Esophagus squamous epithelium (tissue), 5 donors: ENCODE results near the gene XRCC6. TPM values are rescaled to one million over a fixed set of nuclear protein-coding genes. Genes with fewer than 3 reads are reported as not detected.
"Not testable (repeated sequence)": the region's sequence is repeated elsewhere in the genome, so short reads cannot be mapped to it uniquely, and the experiment has no call there.

Experiments
- DNase-seq: peaks from one replicate; lab custom pipeline; 2025; lab: John Stamatoyannopoulos, UW
- H3K27ac ChIP-seq, 4 donors: fragments of 200-600 bp; sonication (generic); one replicate each; pipeline ENCODE4 v1.5.1; 2016 to 2019; ENCODE audit warnings: mild to moderate bottlenecking in 1 of 4
- H3K27me3 ChIP-seq, 4 donors: fragments of 200-600 bp; sonication (generic); 1 replicate in 3 of 4; 2 replicates in 1 of 4; pipeline versions ENCODE4 v1.5.1 to v1.6.0; 2017 to 2021; ENCODE audit warnings: antibody characterized with exemption in 1 of 4
- H3K36me3 ChIP-seq, 3 donors: fragments of 200-600 bp; sonication (generic); one replicate each; pipeline ENCODE4 v1.5.1; 2016 to 2019
- H3K4me1 ChIP-seq, 3 donors: fragments of 200-600 bp; sonication (generic); one replicate each; pipeline ENCODE4 v1.5.1; 2017 to 2019
- H3K4me3 ChIP-seq, 4 donors: fragments of 200-600 bp; sonication (generic); 1 replicate in 3 of 4; 2 replicates in 1 of 4; pipeline ENCODE4 v1.5.1; 2016 to 2019; ENCODE audit warnings: mild to moderate bottlenecking in 2 of 4, moderate library complexity in 1 of 4
- H3K9me3 ChIP-seq, 3 donors: fragments of 200-600 bp; sonication (generic); one replicate each; pipeline ENCODE4 v1.5.1; 2016 to 2019
- POLR2A ChIP-seq, 4 donors: fragments of 450-650 bp; IDR thresholded peaks; one replicate each; pipeline ENCODE4 v1.6.1; 2017; ENCODE audit warnings: antibody characterized with exemption in 4 of 4, mild to moderate bottlenecking in 4 of 4, moderate library complexity in 3 of 4
- WGBS, 2 donors: methylation state at CpG; one replicate each; pipeline ENCODE4 v1.1.5; 2018; 5-methylcytosine and 5-hydroxymethylcytosine counted together
- intact Hi-C: fragments of 100-400 bp; cut with DNase I; formaldehyde crosslinking; loops from one replicate; pipeline ENCODE4 v1.15.0; 2022
- total RNA-seq, 4 donors: library from RNA; depleted of rRNA; stranded (reverse); fragments of >200 nt; gene quantifications; one replicate each; pipeline ENCODE4 v1.1.0, GENCODE V29; 2016
- TF ChIP-seq, protein P1 (sequence below), 6 experiments: fragments of 450-650 bp in 4 of 6; fragments of 200-600 bp in 2 of 6; sonication (generic) in 2 of 6; IDR thresholded peaks; one replicate each; pipeline ENCODE4 v1.5.1; 2016 to 2019; ENCODE audit warnings: antibody characterized with exemption in 6 of 6, mild to moderate bottlenecking in 4 of 6, moderate library complexity in 4 of 6
- donor health status: DM: yes; HTN: yes; CAD: no.

The XRCC6 gene
- total RNA-seq = 100 to 1,000 TPM; 161 to 295 (median 222) TPM

DNA sequence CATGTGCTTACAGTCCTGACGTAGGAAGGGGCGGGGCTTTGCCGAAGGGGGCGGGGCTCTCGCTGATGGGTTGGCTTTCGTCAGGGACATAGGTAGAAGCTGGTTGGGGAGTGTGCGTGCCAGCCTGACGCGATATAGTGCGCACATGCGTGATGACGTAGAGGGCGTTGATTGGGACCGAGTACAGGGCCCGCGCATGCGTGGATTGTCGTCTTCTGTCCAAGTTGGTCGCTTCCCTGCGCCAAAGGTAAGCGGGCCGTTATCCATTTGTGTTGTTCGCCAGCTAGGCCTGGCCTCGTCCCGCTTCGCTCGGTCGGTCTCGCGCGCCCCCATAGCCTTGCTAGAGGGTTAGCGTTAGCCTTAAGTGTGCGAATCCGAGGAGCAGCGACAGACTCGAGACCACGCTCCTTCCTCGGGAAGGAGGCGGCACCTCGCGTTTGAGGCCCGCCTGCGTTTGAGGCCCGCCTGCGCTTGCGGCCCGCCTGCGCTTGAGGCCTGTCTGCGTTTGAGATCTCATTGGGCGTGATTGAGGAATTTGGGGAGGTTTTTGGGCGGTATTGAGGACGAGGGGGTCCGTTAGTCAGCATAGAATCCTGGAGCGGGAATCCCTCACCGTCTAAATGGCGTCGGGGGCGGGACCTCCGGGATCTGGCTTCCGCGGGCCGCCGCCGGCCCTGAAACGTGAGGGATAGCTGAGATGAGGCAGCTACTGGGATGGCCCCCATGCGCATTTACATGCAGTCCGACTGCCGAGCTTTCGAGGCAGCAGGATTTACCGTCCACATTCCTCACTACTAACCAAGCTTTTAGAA lies at the start of gene XRCC6:
XRCC6 (plus strand) TSS at position 197 of the 812 bp plus-strand sequence. CDS start 710 bp downstream, outside the sequence.
- H3K27ac ChIP-seq = peak within 1 kb of the TSS; percentile 97 to 99 (median 98)
- H3K4me3 ChIP-seq = peak within 1 kb of the TSS; percentile 73 to 98 (median 95)
- peak in 3 of 4 donors; percentile 48 to 97 (median 78) for TF ChIP-seq POLR2A (IDR thresholded peaks at IDR 0.05)
- TF ChIP-seq, protein P1, sequence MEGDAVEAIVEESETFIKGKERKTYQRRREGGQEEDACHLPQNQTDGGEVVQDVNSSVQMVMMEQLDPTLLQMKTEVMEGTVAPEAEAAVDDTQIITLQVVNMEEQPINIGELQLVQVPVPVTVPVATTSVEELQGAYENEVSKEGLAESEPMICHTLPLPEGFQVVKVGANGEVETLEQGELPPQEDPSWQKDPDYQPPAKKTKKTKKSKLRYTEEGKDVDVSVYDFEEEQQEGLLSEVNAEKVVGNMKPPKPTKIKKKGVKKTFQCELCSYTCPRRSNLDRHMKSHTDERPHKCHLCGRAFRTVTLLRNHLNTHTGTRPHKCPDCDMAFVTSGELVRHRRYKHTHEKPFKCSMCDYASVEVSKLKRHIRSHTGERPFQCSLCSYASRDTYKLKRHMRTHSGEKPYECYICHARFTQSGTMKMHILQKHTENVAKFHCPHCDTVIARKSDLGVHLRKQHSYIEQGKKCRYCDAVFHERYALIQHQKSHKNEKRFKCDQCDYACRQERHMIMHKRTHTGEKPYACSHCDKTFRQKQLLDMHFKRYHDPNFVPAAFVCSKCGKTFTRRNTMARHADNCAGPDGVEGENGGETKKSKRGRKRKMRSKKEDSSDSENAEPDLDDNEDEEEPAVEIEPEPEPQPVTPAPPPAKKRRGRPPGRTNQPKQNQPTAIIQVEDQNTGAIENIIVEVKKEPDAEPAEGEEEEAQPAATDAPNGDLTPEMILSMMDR (IDR thresholded peaks at IDR 0.05) = no peak
- H3K9me3 ChIP-seq = no peaks in the 10 kb centered on the region
- DNase-seq = peak; percentile 99
- intact Hi-C loops = no loop called here
- H3K27me3 ChIP-seq = no peaks in the 10 kb centered on the region
- peaks cover 4 to 41% (median 15%) of the 10 kb centered on the region in 3 donors for H3K36me3 ChIP-seq
- peaks cover 12 to 70% (median 23%) of the 10 kb centered on the region in 3 donors for H3K4me1 ChIP-seq
- WGBS, 2 donors = 0 to 2% methylated on average over 16 to 20 of the region's 70 CpGs

DNA sequence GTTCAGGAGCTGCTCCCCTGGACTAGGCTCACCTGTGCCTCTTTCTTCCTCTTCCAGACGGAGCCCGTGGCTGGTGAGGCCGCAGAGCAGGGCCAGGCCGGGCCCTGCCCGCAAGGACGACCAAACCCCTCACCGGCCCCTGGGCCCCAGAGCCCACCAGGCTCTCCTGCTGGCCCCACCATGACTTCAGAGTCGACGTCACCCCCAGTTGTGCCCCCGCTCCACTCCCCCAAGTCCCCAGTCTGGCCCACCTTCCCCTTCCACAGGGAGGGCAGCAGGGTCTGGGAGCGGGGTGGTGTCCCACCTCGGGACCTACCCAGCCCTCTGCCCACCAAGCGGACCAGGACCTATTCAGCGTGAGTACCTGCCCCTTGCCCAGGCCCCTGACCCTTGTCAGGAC lies 49.3 kb upstream of the XRCC6 start:
- intact Hi-C loops = no loop called here
- Histone ChIP-seq H3K27me3 (no peaks in the 10 kb centered on the region), H3K36me3 (peaks cover 0 to 27% (median 10%) of the 10 kb centered on the region in 3 donors), H3K27ac (no peak overlapping the region), H3K4me3 (no peak overlapping the region), H3K4me1 (peaks cover 3 to 11% (median 7%) of the 10 kb centered on the region in 3 donors), H3K9me3 (no peaks in the 10 kb centered on the region)
- no peak for DNase-seq
- TF ChIP-seq, protein P1 (IDR thresholded peaks at IDR 0.05) = no peak
- no peak for TF ChIP-seq POLR2A (IDR thresholded peaks at IDR 0.05)
- 82 to 91% methylated on average over 3 to 9 of the region's 14 CpGs for WGBS, 2 donors

DNA sequence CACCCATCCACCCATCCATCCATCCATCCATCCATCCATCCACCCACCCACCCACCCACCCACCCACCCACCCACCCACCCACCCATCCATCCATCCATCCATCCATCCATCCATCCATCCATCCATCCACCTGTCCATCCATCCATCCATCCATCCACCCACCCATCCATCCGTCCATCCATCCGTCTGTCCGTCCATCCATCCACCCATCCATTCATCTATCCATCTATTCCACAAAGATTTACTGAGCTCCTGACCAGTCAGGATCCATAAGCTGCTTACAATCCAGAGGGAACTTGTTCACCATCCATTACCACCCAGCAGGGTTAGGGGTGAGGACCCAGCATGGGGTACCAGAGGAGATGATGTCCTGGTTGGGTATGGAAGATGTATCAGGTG lies 48.8 kb upstream of the XRCC6 start:
- DNase-seq, H3K27ac ChIP-seq, H3K9me3 ChIP-seq, H3K27me3 ChIP-seq, intact Hi-C loops, H3K4me3 ChIP-seq: not testable (repeated sequence)
- Histone ChIP-seq H3K4me1 (peaks cover 3 to 11% (median 7%) of the 10 kb centered on the region in 3 donors), H3K36me3 (peaks cover 0 to 32% (median 11%) of the 10 kb centered on the region in 3 donors)
- WGBS, 2 donors = 96 to 100% methylated on average over 3 of the region's 3 CpGs

DNA sequence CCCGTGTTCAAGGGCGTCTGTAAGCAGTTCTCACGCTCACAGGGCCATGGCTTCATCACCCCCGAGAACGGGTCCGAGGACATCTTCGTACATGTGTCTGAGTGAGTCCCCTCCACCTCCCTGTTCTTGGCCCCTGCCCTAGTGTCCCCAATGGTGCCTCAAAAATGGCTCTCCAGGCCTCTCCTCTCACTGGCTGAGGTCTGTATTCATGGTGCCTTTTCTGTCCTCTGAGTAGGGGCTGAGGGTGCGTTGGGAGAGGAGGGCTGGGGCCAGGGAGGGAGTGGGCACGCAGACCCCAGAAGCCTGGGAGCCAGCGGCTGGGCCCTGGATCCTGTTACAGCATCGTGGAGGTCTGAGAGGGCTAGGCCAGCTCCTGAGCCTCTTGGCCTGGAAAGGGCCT lies 47.4 kb upstream of the XRCC6 start:
- Histone ChIP-seq H3K9me3 (no peaks in the 10 kb centered on the region), H3K4me1 (peaks cover 3 to 11% (median 7%) of the 10 kb centered on the region in 3 donors), H3K4me3 (no peak overlapping the region), H3K27me3 (no peaks in the 10 kb centered on the region), H3K36me3 (peaks cover 0 to 46% (median 21%) of the 10 kb centered on the region in 3 donors), H3K27ac (no peak overlapping the region)
- TF ChIP-seq POLR2A (IDR thresholded peaks at IDR 0.05) = no peak
- TF ChIP-seq, protein P1 (IDR thresholded peaks at IDR 0.05) = no peak
- intact Hi-C loops = no loop called here
- DNase-seq = no peak
- WGBS, 2 donors = 70 to 88% methylated on average over 4 to 6 of the region's 11 CpGs

DNA sequence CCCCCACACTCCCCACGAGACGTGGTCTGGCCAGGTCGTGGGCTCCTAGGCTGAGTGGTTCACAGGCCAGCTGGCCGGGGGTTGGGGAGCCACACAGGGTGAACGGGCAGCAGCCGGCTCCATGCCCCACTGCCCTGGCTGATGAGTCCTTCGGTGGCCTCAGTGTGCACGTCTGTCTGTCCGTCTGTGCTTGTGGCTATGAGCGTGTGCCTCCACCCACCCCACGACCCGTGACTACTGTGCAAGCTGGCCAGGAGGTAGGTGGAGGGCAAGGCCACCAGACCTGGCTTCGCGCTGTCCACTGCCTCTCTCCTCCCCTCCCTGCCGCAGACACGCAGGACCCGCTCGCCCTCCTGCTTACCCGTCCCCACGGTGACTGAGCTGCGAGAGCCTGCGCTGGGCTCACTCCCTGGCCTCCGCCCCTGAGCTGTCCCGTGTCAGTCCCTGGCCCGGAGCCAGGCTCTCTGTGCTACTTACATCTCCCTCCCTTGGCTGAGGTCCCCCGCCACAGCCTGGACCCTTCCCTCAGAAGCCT lies 46.2 kb upstream of the XRCC6 start:
- DNase-seq = no peak
- Histone ChIP-seq H3K9me3 (no peaks in the 10 kb centered on the region), H3K4me3 (no peak overlapping the region), H3K27me3 (no peaks in the 10 kb centered on the region), H3K36me3 (peaks cover 3 to 59% (median 26%) of the 10 kb centered on the region in 3 donors), H3K4me1 (peaks cover 3 to 11% (median 7%) of the 10 kb centered on the region in 3 donors), H3K27ac (peak overlapping the region in 3 of 4 donors; percentile 59 to 70 (median 62))
- 84% methylated on average over 13 of the region's 26 CpGs; no CpG with 5 or more reads in 1 of the 2 donors for WGBS, 2 donors
- intact Hi-C loops = no loop called here
- no peak for TF ChIP-seq POLR2A (IDR thresholded peaks at IDR 0.05)
- TF ChIP-seq, protein P1 (IDR thresholded peaks at IDR 0.05) = no peak
